K562 (cell line): ENCODE data around the gene MIEF1. TPM values are rescaled to one million over a fixed set of nuclear protein-coding genes. Genes with fewer than 3 reads are reported as not detected.

Experiments
- ARID1B ChIP-seq: fragments of 450-650 bp; IDR thresholded peaks from 2 replicates; pipeline ENCODE4 v1.6.1; 2016; ENCODE audit warnings: antibody characterized with exemption, mild to moderate bottlenecking, inconsistent platforms
- CSDE1 ChIP-seq, 2 experiments: fragments of 450-650 bp; IDR thresholded peaks; 2 replicates each; pipeline ENCODE4 v1.6.1; 2016; ENCODE audit warnings: mild to moderate bottlenecking in 1 of 2
- ESRRB ChIP-seq: fragments of 250-450 bp; sonication (Bioruptor Pico); IDR thresholded peaks from 2 replicates; pipeline ENCODE4 v1.5.0; 2020; ENCODE audit warnings: mild to moderate bottlenecking, moderate library complexity, borderline replicate concordance
- FOXA3 ChIP-seq, 2 experiments: fragments of 450-650 bp in 1 of 2; sonication (generic) in 1 of 2; formaldehyde crosslinking; IDR thresholded peaks in 1 of 2; conservative IDR thresholded peaks in 1 of 2; 2 replicates each; pipeline versions ENCODE4 v1.4.0 to v1.8.0; 2020 to 2022; ENCODE audit warnings: mild to moderate bottlenecking in 2 of 2, missing genetic modification reagents in 1 of 2
- HDAC1 ChIP-seq, 2 experiments: fragments of 450-650 bp; IDR thresholded peaks; 2 replicates each; pipeline ENCODE4 v1.6.1; 2016 to 2017; ENCODE audit warnings: inconsistent platforms in 1 of 2, mild to moderate bottlenecking in 1 of 2, moderate library complexity in 1 of 2
- HDAC3 ChIP-seq: fragments of 450-650 bp; IDR thresholded peaks from 2 replicates; pipeline ENCODE4 v1.6.1; 2018; ENCODE audit warnings: borderline replicate concordance, mild to moderate bottlenecking, moderate library complexity; ENCODE audit not compliant: partially characterized antibody
- KLF6 ChIP-seq: fragments of 250-450 bp; sonication (Bioruptor Pico); IDR thresholded peaks from 2 replicates; pipeline ENCODE4 v1.4.0; 2020; ENCODE audit warnings: mild to moderate bottlenecking, moderate library complexity, borderline replicate concordance
- NR3C1 ChIP-seq: sonication (generic); formaldehyde crosslinking; IDR thresholded peaks from 2 replicates; pipeline ENCODE4 v1.8.1; 2022; ENCODE audit warnings: missing genetic modification reagents
- PHF21A ChIP-seq: fragments of 450-650 bp; IDR thresholded peaks from 2 replicates; pipeline ENCODE4 v1.6.1; 2017; ENCODE audit warnings: low read depth, borderline replicate concordance
- POLR2B ChIP-seq: fragments of 450-650 bp; IDR thresholded peaks from 2 replicates; pipeline ENCODE4 v1.6.1; 2018; ENCODE audit warnings: low read depth; ENCODE audit not compliant: partially characterized antibody
- POLR3G ChIP-seq: IDR thresholded peaks from 2 replicates; pipeline ENCODE4 v1.6.1; 2011; ENCODE audit not compliant: insufficient read length, insufficient replicate concordance; ENCODE audit errors: extremely low read depth
- PTBP1 ChIP-seq: fragments of 200-400 bp; formaldehyde crosslinking; IDR thresholded peaks from 2 replicates; pipeline ENCODE4 v1.6.1; 2017; ENCODE audit warnings: low read depth, low read length
- SIN3A ChIP-seq, 2 experiments: fragments of 150-350 bp in 1 of 2; IDR thresholded peaks; 2 replicates each; pipeline ENCODE4 v1.6.1; 2011 to 2016; ENCODE audit warnings: borderline replicate concordance in 2 of 2, low read depth in 2 of 2, low read length in 2 of 2, mild to moderate bottlenecking in 2 of 2, moderate library complexity in 2 of 2; ENCODE audit not compliant: control insufficient read depth in 1 of 2
- SIX5 ChIP-seq, 2 experiments: IDR thresholded peaks; 2 replicates each; pipeline ENCODE4 v1.6.1; 2011; ENCODE audit warnings: low read length in 2 of 2, borderline replicate concordance in 1 of 2, low read depth in 1 of 2, mild to moderate bottlenecking in 1 of 2, moderate library complexity in 1 of 2; ENCODE audit not compliant: insufficient read depth in 1 of 2
- SMAD1 ChIP-seq: fragments of 150-350 bp; IDR thresholded peaks from 2 replicates; pipeline ENCODE4 v1.6.1; 2014; ENCODE audit warnings: low read length, low read depth; ENCODE audit not compliant: partially characterized antibody
- TAF1 ChIP-seq: IDR thresholded peaks from 2 replicates; pipeline ENCODE4 v1.6.1; 2011; ENCODE audit warnings: mild to moderate bottlenecking, low read length, moderate library complexity; ENCODE audit not compliant: insufficient read depth, control insufficient read depth, severe bottlenecking; ENCODE audit errors: extremely low read depth
- U2AF1 ChIP-seq: fragments of 200-400 bp; formaldehyde crosslinking; optimal IDR thresholded peaks from 2 replicates; pipeline ENCODE3; 2017; ENCODE audit warnings: mild to moderate bottlenecking, low read depth, low read length, moderate library complexity
- ZNF57 ChIP-seq: fragments of 450-650 bp; formaldehyde crosslinking; IDR thresholded peaks from 2 replicates; pipeline ENCODE4 v1.4.0; 2020; ENCODE audit warnings: mild to moderate bottlenecking, moderate library complexity
- ZNF740 ChIP-seq, 3 experiments: fragments of 200-800 bp in 1 of 3; sonication (Bioruptor generic) in 1 of 3; sonication (generic) in 1 of 3; formaldehyde crosslinking in 1 of 3; IDR thresholded peaks; 2 replicates each; pipeline versions ENCODE4 v1.6.1 to v1.8.0; 2016 to 2022; ENCODE audit warnings: mild to moderate bottlenecking in 2 of 3, missing compliant biosample characterization in 2 of 3, missing genetic modification characterization in 2 of 3, missing genetic modification reagents in 1 of 3
- polyA plus RNA-seq, 8 experiments: library from polyadenylated mRNA; depleted of rRNA in 4 of 8; stranded (reverse) in 5 of 8; unstranded in 3 of 8; fragments of >200 nt; fragmentation: Nextera tagmentation in 2 of 8; fragmentation: Illumina TruSeq in 1 of 8; extraction: Ambion mirVana in 2 of 8; extraction: Trizol in 1 of 8; gene quantifications; 2 replicates each; pipeline versions ENCODE4 v1.2.1 to v1.2.3, GENCODE V29; 2011 to 2014; ENCODE audit warnings: inconsistent platforms in 1 of 8, missing spikeins in 1 of 8
- total RNA-seq, 7 experiments: library from RNA; depleted of rRNA in 6 of 7; stranded (reverse); fragments of >200 nt in 6 of 7; fragmentation: Illumina TruSeq in 2 of 7; extraction: Trizol in 2 of 7; gene quantifications; 2 replicates each; pipeline versions ENCODE4 v1.2.1 to v1.2.3, GENCODE V29; 2011 to 2021; ENCODE audit warnings: low replicate concordance in 1 of 7

Gene MIEF1
- total and polyA plus RNA-seq, 9 of the 15 experiments (the other 6 are each of a cell fraction or from before 2014, with no cell fraction given): 10.9 to 51.8 (median 25.5) TPM

GRCh38 chr22:39528681-39529486 lies 26.8 kb downstream of the MIEF1 start (continued):
- TF ChIP-seq SIX5 (IDR thresholded peaks at IDR 0.05; ENCODE audit: borderline replicate concordance in 1 of 2, insufficient read depth in 1 of 2, low read depth in 1 of 2, low read length in 2 of 2) (no peak), ARID1B (peak; percentile 38; the same call in 1 of the 2 replicates), HDAC1 (IDR thresholded peaks at IDR 0.05) (no peak), PHF21A (no peak), POLR3G (no peak), POLR2B (no peak), ESRRB (no peak), PTBP1 (no peak), TAF1 (peak; percentile 32), ZNF57 (CRISPR knock-in tag) (no peak), SIN3A (IDR thresholded peaks at IDR 0.05; ENCODE audit: borderline replicate concordance in 2 of 2, control insufficient read depth in 1 of 2, low read depth in 2 of 2, low read length in 2 of 2) (peak in 1 of 2 experiments; percentile 70; a peak in 1 of 4 replicates), CSDE1 (IDR thresholded peaks at IDR 0.05) (no peak), U2AF1 (no peak), NR3C1 (CRISPR knock-in tag) (no peak), FOXA3 (CRISPR knock-in tag; conservative IDR thresholded peaks at IDR 0.05 in 1 of 2, IDR thresholded peaks at IDR 0.05 in 1 of 2) (no peak), KLF6 (CRISPR knock-in tag) (no peak), ZNF740 (CRISPR knock-in tag; IDR thresholded peaks at IDR 0.05) (0 out of 2 replicates have a peak, but pooled peaks have one; percentile 17), ZNF740 (tag; IDR thresholded peaks at IDR 0.05) (no peak), HDAC3 (peak; percentile 88), SMAD1 (no peak)
